A673 (cell line): Measurements from ENCODE around the gene SYNGR2. TPM values are rescaled to one million over a fixed set of nuclear protein-coding genes. Genes with fewer than 3 reads are reported as not detected.

ENCODE experiments used
- BruUV-seq: library from RNA; stranded (reverse); fragments of 400-500 nt; replicated peaks from 2 replicates; lab custom pipeline; 2021; lab: Mats Ljungman, UMichigan
- CTCF ChIA-PET: fragments of 300-600 bp; sonication (Branson Sonifier 250); formaldehyde crosslinking; loops from one replicate; lab custom pipeline; 2022; ENCODE audit warnings: antibody characterized with exemption; lab: Charles Lee
- POLR2A ChIA-PET: fragments of 300-600 bp; sonication (Branson Sonifier 250); formaldehyde crosslinking; loops from one replicate; lab custom pipeline; 2022; ENCODE audit warnings: antibody characterized with exemption; ENCODE audit not compliant: low non-redundant PET; lab: Charles Lee
- DNase-seq: peaks from one replicate; pipeline ENCODE4 v3.0.0-alpha.2; 2015; ENCODE audit warnings: low spot score
- H3K27ac ChIP-seq: fragments of 200-600 bp; sonication (generic); 2 replicates; pipeline ENCODE4 v1.5.1; 2016; ENCODE audit warnings: mixed run types, low read depth, mild to moderate bottlenecking, mixed read lengths, antibody characterized with exemption, low read length; ENCODE audit not compliant: poor library complexity, severe bottlenecking
- H3K27me3 ChIP-seq: fragments of 200-600 bp; sonication (generic); replicated peaks from 2 replicates; pipeline ENCODE4 v1.6.1; 2017; ENCODE audit warnings: mixed run types, low read depth, mild to moderate bottlenecking, mixed read lengths, antibody characterized with exemption, low read length; ENCODE audit not compliant: insufficient read depth, poor library complexity
- H3K36me3 ChIP-seq: fragments of 200-600 bp; sonication (generic); 2 replicates; pipeline ENCODE4 v1.6.1; 2016; ENCODE audit warnings: mixed run types, mild to moderate bottlenecking, mixed read lengths, antibody characterized with exemption, low read length; ENCODE audit not compliant: insufficient read depth, poor library complexity, severe bottlenecking
- H3K4me1 ChIP-seq: fragments of 200-600 bp; sonication (generic); 2 replicates; pipeline ENCODE4 v1.6.1; 2017; ENCODE audit warnings: mixed run types, mild to moderate bottlenecking, mixed read lengths, antibody characterized with exemption, low read length; ENCODE audit not compliant: insufficient read depth, poor library complexity, severe bottlenecking
- H3K4me3 ChIP-seq: fragments of 200-600 bp; sonication (generic); 2 replicates; pipeline ENCODE4 v1.5.1; 2016; ENCODE audit warnings: low read depth, mixed run types, mild to moderate bottlenecking, mixed read lengths, low read length; ENCODE audit not compliant: poor library complexity, severe bottlenecking
- H3K9me3 ChIP-seq: fragments of 200-600 bp; sonication (generic); 2 replicates; pipeline ENCODE4 v1.6.1; 2016; ENCODE audit warnings: mixed run types, low read depth, mild to moderate bottlenecking, mixed read lengths, antibody characterized with exemption, low read length; ENCODE audit not compliant: poor library complexity, severe bottlenecking
- CTCF ChIP-seq: fragments of 300-800, 200-600 bp; sonication (generic); conservative IDR thresholded peaks from 2 replicates; pipeline ENCODE4 v1.5.1; 2017; ENCODE audit warnings: low read depth, mild to moderate bottlenecking, antibody characterized with exemption, low read length, moderate library complexity, mixed read lengths
- EZH2 ChIP-seq: fragments of 200-600 bp; sonication (generic); IDR thresholded peaks from 2 replicates; pipeline ENCODE4 v1.6.1; 2017; ENCODE audit warnings: borderline replicate concordance, low read depth, mild to moderate bottlenecking, mixed read lengths, antibody characterized with exemption, low read length; ENCODE audit not compliant: poor library complexity, severe bottlenecking
- intact Hi-C: fragments of 100-400 bp; cut with micrococcal nuclease; formaldehyde crosslinking; loops from one replicate; pipeline ENCODE4 v1.10.0; 2022; ENCODE audit not compliant: unreplicated experiment
- total RNA-seq: library from RNA; stranded (reverse); gene quantifications from 2 replicates; pipeline ENCODE4 v1.2.3, GENCODE V29; 2021

The SYNGR2 gene
- total RNA-seq, 1 experiment from 2014 or later, result 55.3 TPM

GRCh38 chr17:78174870-78175642, 6.7 kb downstream of the SYNGR2 start:
- peak overlapping the region; percentile 10 for H3K27ac ChIP-seq
- peaks cover 8% of the 10 kb centered on the region for H3K4me1 ChIP-seq
- H3K27me3 ChIP-seq, result no peaks in the 10 kb centered on the region
- ChIA-PET POLR2A (no interaction called here), CTCF (interaction anchor here (0.5 kb wide), 1 partner anchor 28 kb away, joined by 16 read pairs; no protein-coding TSS in a partner anchor)
- H3K36me3 ChIP-seq, result peaks cover 40% of the 10 kb centered on the region
- no peak overlapping the region for H3K4me3 ChIP-seq
- TF ChIP-seq CTCF, result no peak
- TF ChIP-seq EZH2, result no peak
- no TSS peak for BruUV-seq
- no peaks in the 10 kb centered on the region for H3K9me3 ChIP-seq
- intact Hi-C loops, result no loop called here
- DNase-seq, result no peak

GRCh38 chr17:78175643-78175981, 7.2 kb downstream of the SYNGR2 start:
- TF ChIP-seq EZH2, result no peak
- no peak for TF ChIP-seq CTCF
- peak overlapping the region; percentile 10 for H3K27ac ChIP-seq
- POLR2A ChIA-PET, result no interaction called here
- no TSS peak for BruUV-seq
- H3K4me1 ChIP-seq, result peaks cover 8% of the 10 kb centered on the region
- CTCF ChIA-PET, result interaction anchor here (1.4 kb wide), 1 partner anchor 91 kb away, joined by 4 read pairs; no protein-coding TSS in a partner anchor
- intact Hi-C loops, result no loop called here
- H3K27me3 ChIP-seq, result no peaks in the 10 kb centered on the region
- DNase-seq, result no peak
- H3K4me3 ChIP-seq, result no peak overlapping the region
- no peaks in the 10 kb centered on the region for H3K9me3 ChIP-seq
- H3K36me3 ChIP-seq, result peaks cover 45% of the 10 kb centered on the region

- H3K27me3 ChIP-seq, result no peaks in the 10 kb centered on the region
- no peak overlapping the region for H3K27ac ChIP-seq
- H3K4me1 ChIP-seq, result peaks cover 8% of the 10 kb centered on the region
- CTCF ChIA-PET, result interaction anchor here (0.6 to 1.4 kb wide), 7 partner anchors 10 to 245 kb away, joined by 3 to 8 read pairs (median 3); partner anchors contain the start of genes AFMID, TK1 and TMEM235
- H3K36me3 ChIP-seq, result peaks cover 52% of the 10 kb centered on the region
- POLR2A ChIA-PET, result no interaction called here
- intact Hi-C loops, result loop anchor here (2.0 kb wide), 1 partner anchor 64 kb away; no protein-coding TSS in a partner anchor
- no TSS peak for BruUV-seq
- no peaks in the 10 kb centered on the region for H3K9me3 ChIP-seq
- TF ChIP-seq EZH2, result no peak
- peak; percentile 97 for TF ChIP-seq CTCF
- H3K4me3 ChIP-seq, result no peak overlapping the region
- peak; percentile 75 for DNase-seq
Measured at GRCh38 chr17:78176548-78177025, 8.2 kb downstream of the SYNGR2 start.
